GM19035 (cell line): ENCODE data around the gene NSUN6.
"Not testable (repeated sequence)": the region's sequence is repeated elsewhere in the genome, so short reads cannot be mapped to it uniquely, and the experiment has no call there.

Source experiments
- ATAC-seq: cut with Tn5 transposase; IDR thresholded peaks from one replicate; pipeline ENCODE4 v1.9.1; 2021; ENCODE audit not compliant: unreplicated experiment

The NSUN6 gene

DNA sequence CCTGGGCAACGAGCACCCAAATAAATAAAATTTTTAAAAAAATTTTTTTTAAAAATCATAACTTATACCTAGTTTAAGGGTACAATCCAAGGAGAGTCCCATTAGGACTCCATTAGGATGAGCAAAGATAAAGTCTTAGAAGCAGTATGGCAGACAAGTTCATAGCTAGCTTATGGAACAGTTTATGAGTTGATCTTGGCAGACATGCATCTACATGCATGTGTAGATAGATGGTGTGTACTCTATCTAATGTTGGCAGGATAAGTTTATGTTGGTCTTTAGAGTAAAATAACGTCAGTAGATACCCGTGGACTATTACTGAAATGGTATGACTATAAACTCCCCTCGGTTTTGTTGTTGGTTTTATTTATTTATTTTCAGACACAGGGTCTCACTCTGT is 40.2 kb downstream of the NSUN6 start:
- ATAC-seq, result no peak

DNA sequence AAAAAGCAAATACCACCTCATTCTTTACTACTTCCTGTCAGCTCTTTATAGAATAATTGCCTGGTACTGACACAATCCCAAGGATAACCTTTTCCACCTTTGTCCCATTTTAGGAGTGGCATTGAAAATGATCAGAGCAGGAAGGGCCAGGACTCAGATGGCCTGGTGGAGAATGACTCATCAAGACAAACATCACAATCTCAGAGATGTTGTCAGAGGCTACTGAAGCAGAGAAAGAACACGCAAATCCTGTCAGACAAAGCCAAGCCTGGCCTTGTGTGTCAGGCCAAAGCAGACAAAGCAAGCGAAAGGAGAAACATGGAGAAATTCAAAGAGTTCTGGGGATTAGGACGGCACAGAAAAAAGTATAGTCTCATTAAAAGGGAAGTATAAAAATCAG is 40.9 kb downstream of the NSUN6 start:
- ATAC-seq, result no peak

DNA sequence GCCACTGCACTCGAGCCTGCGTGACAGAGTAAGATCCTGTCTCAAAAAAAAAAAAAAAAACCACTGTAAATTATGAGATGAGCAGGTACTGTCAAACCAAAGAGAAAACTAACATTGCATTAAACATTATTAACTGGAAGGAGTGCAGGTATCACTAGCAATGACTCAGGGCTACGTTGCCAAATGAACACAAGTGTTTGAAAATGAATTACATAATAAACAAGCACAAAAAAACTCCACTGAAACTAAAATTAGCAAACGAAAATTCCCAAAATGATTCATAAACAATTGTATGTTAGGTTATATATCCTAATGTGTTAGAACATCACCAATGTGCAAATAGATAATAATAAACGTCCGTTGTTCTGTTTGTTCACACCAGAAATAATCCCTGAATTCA is 42.8 kb downstream of the NSUN6 start:
- no peak for ATAC-seq

DNA sequence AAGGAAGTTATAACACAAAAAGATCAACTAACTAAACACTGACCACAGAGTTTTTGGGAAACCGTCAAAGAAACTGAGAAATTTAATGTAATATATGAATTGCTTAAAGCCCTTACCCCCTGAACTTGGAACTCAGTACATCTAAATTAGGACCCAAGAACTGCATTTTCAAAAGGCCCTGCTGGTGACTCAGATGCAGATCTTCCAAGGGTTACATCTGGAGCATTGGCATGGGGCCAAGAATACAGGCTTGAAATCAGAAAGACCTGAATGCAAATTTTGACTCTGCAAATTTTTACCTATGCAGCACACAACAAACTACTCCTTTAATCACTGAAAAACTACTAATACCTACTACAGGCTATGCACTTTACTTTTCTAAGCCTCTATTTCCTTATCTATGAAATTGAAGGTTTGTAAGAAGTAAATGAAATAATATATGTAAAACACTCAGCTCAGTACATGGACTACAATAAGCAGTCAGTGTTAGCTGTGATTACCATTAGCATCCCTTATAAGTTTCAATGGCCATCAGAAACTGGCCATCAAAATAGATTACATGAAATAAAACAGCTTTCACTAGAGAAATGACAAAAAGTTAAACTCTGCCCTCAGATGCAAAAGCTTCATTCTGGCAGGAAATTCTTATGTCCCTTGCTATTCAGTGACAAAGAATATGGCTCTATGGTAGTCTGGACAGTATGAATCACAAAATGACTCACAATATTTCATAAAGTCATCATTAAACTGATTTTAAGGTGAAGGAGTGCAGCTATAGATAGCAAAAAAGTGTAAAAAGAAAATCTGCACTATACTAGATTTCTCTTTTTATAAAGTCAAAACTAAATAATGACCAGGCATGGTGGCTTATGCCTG is 43.6 kb downstream of the NSUN6 start:
- ATAC-seq, result no peak

DNA sequence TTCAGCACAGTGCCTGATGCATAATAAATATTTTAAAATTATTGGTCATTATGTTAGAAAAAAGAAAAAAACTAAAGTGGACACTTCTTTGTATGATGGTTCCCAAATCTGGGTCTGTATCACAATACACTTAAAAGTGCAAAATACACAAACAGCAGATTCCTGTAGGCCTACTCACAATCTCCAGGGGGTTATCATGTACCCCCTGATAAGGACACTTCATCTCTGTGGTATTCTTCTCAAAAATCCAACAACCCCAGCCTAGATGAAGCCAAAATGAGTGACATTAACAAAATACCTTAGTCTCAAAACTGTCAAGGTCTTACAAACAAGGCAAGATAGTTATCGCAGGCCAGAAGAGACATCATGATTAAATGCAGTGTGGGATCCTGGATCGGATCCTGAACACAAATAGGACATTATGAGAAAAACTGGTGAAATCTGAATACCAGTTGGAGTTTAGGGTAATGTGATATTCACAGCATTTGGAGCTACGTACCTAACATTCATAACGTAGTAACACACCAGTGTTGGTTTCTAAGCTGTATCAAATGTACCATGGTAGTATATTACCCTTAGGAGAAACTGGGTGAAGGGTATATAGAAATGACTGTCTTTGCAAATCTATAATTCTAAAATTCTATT is 45.2 kb downstream of the NSUN6 start:
- no peak for ATAC-seq

DNA sequence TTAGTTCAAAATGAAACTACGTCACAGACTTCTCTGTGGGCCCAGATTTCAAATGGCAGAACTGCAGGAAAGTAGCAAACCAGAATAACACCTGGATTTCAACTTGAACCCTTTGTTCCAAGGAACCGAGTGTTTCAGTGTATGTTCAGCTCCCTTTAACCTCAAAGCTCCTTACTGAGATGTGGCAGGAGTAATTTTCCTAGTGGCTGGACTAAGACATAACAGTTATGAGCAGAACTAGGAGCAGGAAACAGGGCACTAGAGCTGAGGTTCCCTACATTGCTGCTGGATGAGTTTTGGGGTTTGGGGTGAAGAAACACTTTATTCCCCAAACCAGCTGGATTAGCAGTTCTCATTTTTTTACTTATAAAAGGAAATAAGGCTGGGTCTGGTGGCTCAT is 50.1 kb downstream of the NSUN6 start:
- no peak for ATAC-seq

DNA sequence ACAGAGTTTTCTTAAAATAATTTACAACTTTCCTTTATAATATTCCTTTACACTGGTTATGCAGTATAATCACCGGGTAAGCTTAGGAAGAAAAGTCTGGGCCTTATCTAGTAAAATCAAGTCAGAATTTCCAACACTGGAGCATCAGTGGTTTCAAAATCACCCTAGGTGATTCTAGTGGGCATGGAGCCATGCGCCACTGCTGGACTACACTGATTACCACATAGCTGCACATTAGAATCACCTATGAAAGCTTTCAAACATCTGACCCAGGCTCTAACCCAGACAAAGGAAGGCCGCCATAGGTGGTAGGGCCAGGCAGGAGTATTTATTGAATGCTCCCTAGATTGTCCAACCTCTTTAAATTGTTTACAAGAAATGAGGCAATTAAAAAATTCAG is 52.0 kb downstream of the NSUN6 start:
- no peak for ATAC-seq

DNA sequence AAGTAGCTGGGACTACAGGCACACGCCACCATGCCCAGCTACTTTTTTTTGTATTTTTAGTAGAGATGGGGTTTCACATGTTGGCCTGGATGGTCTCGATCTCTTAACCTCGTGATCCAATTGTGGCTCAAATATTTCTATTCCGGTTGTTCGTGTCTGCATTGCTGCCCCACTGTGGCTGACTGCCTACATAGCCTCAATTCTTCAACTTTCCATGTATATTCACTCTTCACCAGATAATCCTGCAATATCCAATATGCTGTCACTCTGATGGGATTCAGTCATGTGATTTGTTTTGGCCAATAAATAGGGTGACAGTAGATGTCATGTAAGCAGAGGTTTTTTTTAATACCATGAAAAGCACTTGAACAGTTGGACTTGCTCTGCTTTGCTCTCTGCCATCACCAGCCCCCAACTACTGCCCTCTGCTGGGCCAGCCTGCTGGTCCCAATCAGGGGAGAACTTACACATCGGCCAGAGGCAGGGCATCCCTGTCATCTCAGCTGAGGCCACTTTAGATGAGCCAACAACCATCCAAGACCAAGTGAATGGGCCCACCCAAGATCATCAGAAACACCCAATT is 56.7 kb downstream of the NSUN6 start:
- ATAC-seq, result no peak

DNA sequence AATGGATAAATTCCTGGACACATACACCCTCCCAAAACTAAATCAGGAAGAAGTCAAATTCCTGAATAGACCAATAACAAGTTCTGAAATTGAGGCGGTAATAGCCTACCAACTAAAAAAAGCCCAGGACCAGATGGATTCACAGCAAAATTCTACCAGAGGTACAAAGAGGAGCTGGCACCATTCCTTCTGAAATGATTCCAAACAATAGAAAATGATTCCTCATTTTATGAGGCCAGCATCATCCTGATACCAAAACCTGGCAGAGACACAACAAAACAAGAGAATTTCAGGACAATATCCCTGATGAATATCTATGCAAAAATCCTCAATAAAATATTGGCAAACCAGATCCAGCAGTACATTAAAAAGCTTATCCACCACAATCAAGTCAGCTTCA is 60.2 kb downstream of the NSUN6 start:
- ATAC-seq, result not testable (repeated sequence)

DNA sequence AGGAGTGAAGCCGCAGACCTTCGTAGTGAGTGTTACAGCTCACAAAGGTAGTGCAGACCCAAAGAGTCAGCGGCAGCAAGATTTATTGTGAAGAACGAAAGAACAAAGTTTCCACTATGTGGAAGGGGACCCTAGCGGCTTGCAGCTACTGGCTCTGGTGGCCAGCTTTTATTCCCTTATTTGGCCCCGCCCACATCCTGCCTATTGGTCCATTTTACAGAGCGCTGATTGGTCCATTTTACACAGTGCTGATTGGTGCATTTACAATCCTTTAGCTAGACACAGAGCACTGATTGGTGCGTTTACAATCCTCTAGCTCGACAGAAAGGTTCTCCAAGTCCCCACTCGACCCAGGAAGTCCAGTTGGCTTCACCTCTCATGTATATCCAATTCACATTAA is 64.8 kb downstream of the NSUN6 start:
- ATAC-seq, result not testable (repeated sequence)

DNA sequence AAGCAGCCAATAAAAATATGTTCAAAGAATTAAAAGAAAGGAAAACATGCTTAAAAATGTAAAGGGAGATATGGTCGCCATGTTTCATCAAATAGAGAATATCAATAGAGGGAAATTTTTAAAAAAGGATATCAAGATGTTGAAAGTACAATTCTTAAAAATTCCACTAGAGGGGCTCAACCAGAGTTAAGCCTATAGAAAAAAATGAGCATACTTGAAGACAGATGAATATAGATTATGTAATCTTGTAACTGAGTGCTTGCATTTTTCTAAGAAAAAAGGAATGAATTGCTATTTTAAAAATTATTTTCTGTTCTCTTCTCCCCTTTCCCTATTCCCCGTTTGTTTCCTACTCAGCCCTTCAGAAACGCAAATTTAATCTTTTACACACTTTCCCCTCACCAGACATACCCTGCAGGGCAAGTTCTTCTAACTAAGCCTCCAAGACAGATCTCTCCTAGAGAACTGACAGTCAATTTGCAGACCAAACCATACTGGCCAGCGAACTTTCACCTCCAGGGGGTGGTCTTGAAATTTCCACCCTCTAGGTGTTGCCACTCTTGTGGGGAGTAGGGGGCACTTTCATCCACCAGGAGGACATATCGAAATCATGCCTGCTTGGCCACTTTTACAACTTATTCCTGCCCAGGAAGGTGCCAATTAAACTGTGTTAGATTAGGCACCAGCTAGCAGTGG is 67.7 kb downstream of the NSUN6 start:
- ATAC-seq, result no peak

DNA sequence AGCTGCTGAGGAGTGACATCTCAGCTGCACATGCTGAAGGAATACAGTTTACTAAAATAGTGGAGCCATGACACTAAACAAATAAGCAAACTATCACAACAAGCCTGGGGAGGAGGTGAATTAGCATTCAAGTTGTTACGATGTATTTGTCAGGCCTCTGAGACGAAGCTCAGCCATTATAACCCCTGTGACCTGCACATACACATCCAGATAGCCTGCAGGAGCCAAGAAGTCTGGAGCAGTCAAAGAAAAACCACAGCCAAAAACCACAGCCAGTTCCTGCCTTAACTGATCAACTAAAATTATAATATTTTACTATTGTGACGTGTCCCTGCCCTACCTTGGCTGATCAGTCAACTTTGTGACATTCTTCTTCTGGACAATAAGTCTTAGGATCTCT is 68.6 kb downstream of the NSUN6 start:
- ATAC-seq, result no peak

DNA sequence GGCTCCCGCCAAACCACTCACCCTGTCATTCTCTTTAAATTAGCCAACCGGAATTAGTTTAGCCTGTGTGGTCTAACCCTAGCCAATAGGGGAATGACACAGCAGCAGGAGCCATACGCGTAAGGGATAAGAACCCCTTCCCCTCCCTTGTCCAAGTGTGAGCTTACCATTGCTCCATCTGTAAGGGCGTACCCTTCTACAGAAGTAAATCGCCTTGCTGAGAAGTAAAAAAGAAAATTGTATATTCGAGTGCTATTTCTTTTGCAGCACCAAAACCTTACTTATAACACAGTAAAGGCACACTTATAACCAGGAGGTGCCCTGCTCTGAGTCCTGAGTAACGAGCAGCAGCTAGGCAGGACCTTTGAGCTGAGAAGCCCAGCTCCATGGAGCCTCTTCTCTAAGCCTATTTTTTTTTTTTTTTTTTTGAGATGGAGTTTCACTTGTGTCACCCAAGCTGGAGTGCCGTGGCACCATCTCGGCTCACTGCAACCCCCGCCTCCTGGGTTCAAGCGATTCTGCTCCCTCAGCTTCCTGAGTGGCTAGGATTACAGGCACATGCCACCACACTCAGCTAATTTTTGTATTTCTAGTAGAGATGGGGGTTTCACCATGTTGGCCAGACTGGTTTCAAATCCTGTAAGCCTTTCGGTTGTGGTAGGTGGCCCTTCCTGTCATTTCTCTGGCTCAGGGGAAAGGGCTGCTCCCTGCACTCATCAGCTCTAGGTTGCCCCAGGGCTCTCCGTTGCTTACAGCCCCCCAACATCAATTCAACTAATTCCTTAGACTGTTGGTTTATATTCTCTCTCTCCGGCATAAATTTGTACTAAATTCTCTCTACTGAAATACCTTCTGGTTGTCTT is 73.3 kb downstream of the NSUN6 start:
- no peak for ATAC-seq

DNA sequence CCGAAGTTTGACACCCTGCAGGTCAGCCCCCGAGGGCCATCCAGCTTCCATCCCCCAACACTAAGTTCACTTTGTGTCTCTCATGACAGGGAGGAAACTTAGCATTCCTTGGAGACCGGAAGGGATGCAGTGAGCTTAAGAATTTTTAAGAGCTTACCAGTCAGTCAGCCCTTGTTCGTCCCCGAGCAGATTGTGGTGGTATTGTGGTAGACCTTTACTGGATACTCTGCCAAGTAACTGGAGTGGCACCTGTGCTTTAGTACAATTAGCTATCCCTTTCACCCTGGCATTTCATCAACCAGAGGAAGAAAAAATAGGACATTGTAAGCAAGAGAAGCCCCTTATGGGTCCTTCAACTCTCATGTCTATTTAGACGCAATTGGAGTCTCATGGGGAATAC is 74.8 kb downstream of the NSUN6 start:
- no peak for ATAC-seq

DNA sequence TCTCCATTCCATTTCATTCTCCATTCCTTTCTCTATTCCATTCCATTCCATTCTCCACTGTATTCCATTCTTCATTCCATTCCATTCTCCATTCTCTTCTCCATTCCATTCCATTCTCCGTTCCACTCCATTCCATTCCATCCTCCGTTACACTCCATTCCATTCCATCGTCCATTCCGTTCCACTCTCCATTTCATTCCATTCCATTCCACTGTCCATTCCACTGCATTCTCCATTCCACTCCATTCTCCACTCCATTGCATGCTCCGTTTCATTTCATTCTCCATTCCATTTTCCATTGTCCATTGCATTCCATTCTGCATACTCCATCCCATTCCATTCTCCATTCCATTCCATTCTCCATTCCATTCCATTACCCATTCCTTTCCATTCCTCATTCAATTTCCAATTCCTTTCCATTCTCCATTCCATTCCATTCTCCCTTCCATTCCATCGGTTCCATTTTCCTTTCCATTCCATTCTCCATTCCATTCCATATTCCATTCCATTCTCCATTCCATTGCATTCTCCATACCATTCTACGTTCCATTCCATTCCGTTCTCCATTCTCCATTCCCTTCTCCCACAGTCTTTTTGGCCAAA is 78.3 kb downstream of the NSUN6 start:
- no peak for ATAC-seq

DNA sequence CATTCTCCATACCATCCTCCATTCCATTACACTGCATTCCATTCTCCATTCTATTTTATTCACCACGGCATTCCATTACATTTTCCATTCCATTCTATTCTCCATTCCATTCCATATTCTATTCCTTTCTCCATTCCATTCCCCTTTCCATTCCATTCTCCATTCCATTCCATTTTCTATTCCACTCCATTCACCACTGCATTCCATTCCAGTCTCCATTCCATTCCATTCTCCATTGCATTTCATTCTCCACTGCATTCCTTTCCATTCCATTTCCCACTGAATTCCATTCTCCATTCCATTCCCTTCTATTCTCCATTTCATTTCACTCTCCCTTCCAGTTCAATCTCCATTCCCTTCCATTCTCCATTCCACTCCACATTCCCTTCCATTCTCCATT is 79.6 kb downstream of the NSUN6 start:
- no peak for ATAC-seq

DNA sequence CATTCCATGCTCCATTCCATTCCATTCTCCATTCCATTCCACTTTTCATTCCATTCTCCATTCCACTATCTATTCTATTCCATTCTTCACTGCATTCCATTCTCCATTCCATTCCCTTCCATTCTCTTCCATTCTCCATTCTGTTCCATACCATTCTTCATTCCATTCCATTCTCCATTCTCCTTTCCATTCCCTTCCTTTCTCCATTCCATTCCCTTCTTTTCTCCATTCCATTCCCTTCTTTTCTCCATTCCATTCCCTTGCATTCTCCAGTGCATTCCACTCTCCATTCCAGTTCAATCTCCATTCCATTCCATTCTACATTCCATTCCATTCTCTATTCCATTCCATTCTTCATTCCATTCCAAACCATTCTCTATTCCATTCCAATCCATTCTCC is 80.3 kb downstream of the NSUN6 start:
- ATAC-seq, result no peak

DNA sequence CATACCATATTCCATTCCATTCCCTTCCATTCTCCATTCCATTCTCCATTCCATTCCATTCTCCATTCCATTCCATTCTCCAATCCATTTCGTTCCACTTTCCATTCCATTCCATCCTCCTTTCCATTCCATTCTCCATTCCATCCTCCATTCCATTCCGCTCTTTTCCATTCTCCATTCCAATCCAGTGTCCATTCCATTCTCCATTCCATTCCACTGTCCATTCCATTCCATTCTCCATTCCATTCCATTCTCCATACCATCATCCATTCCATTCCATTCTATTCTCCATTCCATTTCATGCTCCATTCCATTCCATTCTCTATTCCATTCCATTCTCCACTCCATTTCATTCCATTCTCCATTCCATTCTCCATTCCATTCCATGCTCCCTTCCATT is 81.0 kb downstream of the NSUN6 start:
- not testable (repeated sequence) for ATAC-seq

DNA sequence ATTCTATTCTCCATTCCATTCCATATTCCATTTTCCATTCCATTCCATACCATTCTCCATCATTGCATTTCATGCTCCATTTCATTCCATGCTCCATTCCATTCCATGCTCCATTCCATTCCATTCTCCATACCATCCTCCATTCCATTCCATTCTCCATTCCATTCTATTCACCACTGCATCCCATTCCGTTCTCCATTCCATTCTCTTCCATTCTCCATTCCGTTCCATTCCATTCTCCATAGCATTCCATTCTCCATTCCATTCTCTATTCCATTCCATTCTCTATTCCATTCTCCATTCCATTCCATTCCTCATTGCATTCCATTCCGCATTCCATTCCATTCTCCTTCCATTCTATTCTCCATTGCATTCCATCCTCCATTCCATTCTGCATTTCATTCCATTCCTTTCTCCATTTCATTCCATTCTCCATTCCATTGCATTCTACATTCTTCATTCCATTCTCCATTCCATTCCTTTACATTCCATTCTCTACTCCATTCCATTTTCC is 84.0 kb downstream of the NSUN6 start:
- ATAC-seq, result no peak

DNA sequence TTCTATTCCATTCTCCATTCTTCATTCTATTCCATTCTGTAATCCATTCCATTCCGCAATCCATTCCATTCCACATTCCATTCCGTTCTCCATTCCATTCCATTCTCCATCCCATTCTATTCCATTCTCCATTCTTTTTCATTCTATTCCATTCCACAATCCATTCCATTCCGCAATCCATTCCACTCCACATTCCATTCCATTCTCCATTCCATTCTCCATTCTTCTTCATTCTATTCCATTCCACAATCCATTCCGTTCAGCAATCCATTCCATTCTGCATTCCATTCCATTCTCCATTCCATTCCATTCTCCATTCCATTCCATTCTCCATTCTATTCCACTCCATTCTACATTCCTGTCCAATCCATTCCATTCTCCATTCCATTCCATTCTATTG is 85.2 kb downstream of the NSUN6 start:
- no peak for ATAC-seq
